Measurements from ENCODE around the gene AATF.

Gene AATF

GRCh38 chr17:37100231-37100630, 151.5 kb downstream of the AATF start:
- H3K4me3 ChIP-seq (ENCODE audit: low read depth, low read length): no peak overlapping the region

GRCh38 chr17:37101306-37101705, 152.6 kb downstream of the AATF start:
- H3K4me3 ChIP-seq (ENCODE audit: low read depth, low read length): no peak overlapping the region

DNA sequence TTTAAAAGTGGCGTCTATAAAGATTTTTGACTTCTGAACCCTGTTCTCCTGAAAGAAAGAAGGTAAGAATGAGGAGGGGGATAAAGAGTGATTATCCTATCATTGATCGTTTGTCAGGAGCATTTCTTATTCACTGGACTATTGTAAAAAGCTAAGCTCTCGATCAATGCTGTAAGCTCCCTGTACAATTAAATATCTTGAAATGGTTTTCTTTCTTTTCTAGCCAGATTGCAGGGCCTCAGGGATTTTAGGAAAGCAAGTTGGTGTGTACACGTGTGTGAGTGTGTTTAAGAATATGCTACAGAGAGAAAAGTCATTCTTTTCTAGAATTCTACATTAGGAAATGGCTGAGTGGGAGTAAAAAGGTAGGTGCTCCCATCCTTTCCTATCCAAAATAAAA, 154.5 kb downstream of the AATF start:
- no peak overlapping the region for H3K4me3 ChIP-seq (ENCODE audit: low read depth, low read length)

DNA sequence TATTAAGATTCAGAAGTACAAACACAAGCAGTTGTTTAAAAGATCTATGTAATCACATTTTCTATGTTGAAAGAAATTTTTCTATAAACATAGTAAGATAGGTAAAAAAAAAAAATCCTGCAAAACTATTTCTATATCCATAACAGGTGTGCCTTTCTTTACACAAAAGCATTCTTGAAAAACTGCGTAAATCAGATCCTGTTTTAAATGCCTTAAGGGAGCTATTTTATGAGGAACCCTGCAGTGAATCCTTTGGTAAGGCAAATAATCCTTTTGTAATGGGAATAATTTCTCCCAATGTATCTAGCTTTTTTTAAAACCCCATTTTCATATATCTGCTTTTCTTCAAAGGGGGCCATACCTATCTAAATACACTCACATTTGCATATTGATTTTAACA, 157.3 kb downstream of the AATF start:
- no peak overlapping the region for H3K4me3 ChIP-seq (ENCODE audit: low read depth, low read length)
